Measurements from ENCODE around the gene TOMM40. TPM values are rescaled to one million over a fixed set of nuclear protein-coding genes. Genes with fewer than 3 reads are reported as not detected.
"Not testable (repeated sequence)": the region's sequence is repeated elsewhere in the genome, so short reads cannot be mapped to it uniquely, and the experiment has no call there.

The TOMM40 gene
- total and polyA plus RNA-seq, 10 donors, result 19.3 to 49.0 (median 32.0) TPM

GRCh38 chr19:44912854-44913253 is 21.8 kb downstream of the TOMM40 start:
- Histone ChIP-seq H3K27me3 (replicated peaks in 1 of 7) (peaks cover 0 to 32% (median 0%) of the 10 kb centered on the region in 7 donors), H3K36me3 (peaks cover 0 to 8% (median 0%) of the 10 kb centered on the region in 6 donors), H3K4me1 (peaks cover 3 to 58% (median 21%) of the 10 kb centered on the region in 6 donors), H3K27ac (peak overlapping the region in 5 of 8 donors; percentile 23 to 82 (median 81)), H3K4me3 (peak overlapping the region in 1 of 8 donors; percentile 17), H3K9me3 (no peaks in the 10 kb centered on the region)
- peak; percentile 66 to 72 (median 67) for TF ChIP-seq POLR2AphosphoS5 (IDR thresholded peaks at IDR 0.05)
- no peak for TF ChIP-seq POLR2A (IDR thresholded peaks at IDR 0.05)
- 22 to 57% (median 30%) methylated on average over 4 to 6 of the region's 6 CpGs for WGBS, 5 donors
- peak; percentile 89 for DNase-seq
- intact Hi-C loops (cut with DNase I; ENCODE audit: low total_unique reads), result no loop called here

- H3K27ac ChIP-seq, result peak overlapping the region in 7 of 8 donors; percentile 67 to 82 (median 78)
- peaks cover 3 to 58% (median 21%) of the 10 kb centered on the region in 6 donors for H3K4me1 ChIP-seq
- intact Hi-C loops (cut with DNase I; ENCODE audit: low total_unique reads); DNase-seq; H3K36me3 ChIP-seq; H3K9me3 ChIP-seq: not testable (repeated sequence)
- H3K27me3 ChIP-seq (replicated peaks in 1 of 7), result peaks cover 0 to 32% (median 0%) of the 10 kb centered on the region in 7 donors
- 53 to 55% (median 53%) methylated on average over 22 to 23 of the region's 23 CpGs for WGBS, 5 donors
- peak overlapping the region in 3 of 8 donors; percentile 54 to 64 (median 54) for H3K4me3 ChIP-seq
Measured at GRCh38 chr19:44913512-44914432, 22.7 kb downstream of the TOMM40 start.

GRCh38 chr19:44914433-44915206 is 23.6 kb downstream of the TOMM40 start, which contains the start of gene APOC1:
TSS of gene APOC1 (plus strand) at chr19:44914608. CDS start at chr19:44914892, 284 bp downstream.
- peak in 1 of 3 donors; percentile 58 for TF ChIP-seq POLR2AphosphoS5 (IDR thresholded peaks at IDR 0.05)
- 5 to 7% (median 6%) methylated on average over 23 to 28 of the region's 28 CpGs for WGBS, 5 donors
- not testable (repeated sequence) for H3K36me3 ChIP-seq

GRCh38 chr19:44924243-44924725 is 33.2 kb downstream of the TOMM40 start:
- Histone ChIP-seq H3K9me3 (no peaks in the 10 kb centered on the region), H3K4me3 (no peak overlapping the region), H3K27me3 (replicated peaks in 1 of 7) (peaks cover 0 to 13% (median 0%) of the 10 kb centered on the region in 7 donors), H3K4me1 (peaks cover 9 to 43% (median 38%) of the 10 kb centered on the region in 6 donors), H3K27ac (peak overlapping the region in 6 of 8 donors; percentile 12 to 71 (median 42)), H3K36me3 (no peaks in the 10 kb centered on the region)
- no peak for DNase-seq
- intact Hi-C loops (cut with DNase I; ENCODE audit: low total_unique reads), result no loop called here
- 72 to 75% (median 74%) methylated on average over 8 of the region's 8 CpGs for WGBS, 5 donors
- TF ChIP-seq CTCF (IDR thresholded peaks at IDR 0.05 in 8 of 11, conservative IDR thresholded peaks at IDR 0.05 in 3 of 11) (no peak), POLR2AphosphoS5 (IDR thresholded peaks at IDR 0.05) (no peak), POLR2A (IDR thresholded peaks at IDR 0.05) (no peak)

More at GRCh38 chr19:44914433-44915206, 23.6 kb downstream of the TOMM40 start, which contains the start of gene APOC1:
- peaks cover 0 to 32% (median 0%) of the 10 kb centered on the region in 7 donors for H3K27me3 ChIP-seq (replicated peaks in 1 of 7)
- peak; percentile 91 for DNase-seq
- H3K4me1 ChIP-seq, result peaks cover 3 to 58% (median 21%) of the 10 kb centered on the region in 6 donors
- H3K4me3 ChIP-seq, result peak within 1 kb of the TSS; percentile 27 to 64 (median 53)
- H3K27ac ChIP-seq, result peak within 1 kb of the TSS; percentile 40 to 82 (median 78)
- intact Hi-C loops (cut with DNase I; ENCODE audit: low total_unique reads); H3K9me3 ChIP-seq: not testable (repeated sequence)

Data from spleen (tissue), 11 donors.